Caco-2 (cell line): ENCODE data around the gene GPATCH2L. TPM values are rescaled to one million over a fixed set of nuclear protein-coding genes. Genes with fewer than 3 reads are reported as not detected.

Experiments used
- BruUV-seq: library from RNA; stranded (reverse); fragments of 400-500 nt; replicated peaks from 2 replicates; lab custom pipeline; 2021; lab: Mats Ljungman, UMichigan
- CTCF ChIA-PET: fragments of 300-600 bp; sonication (Branson Sonifier 250); formaldehyde crosslinking; loops from one replicate; lab custom pipeline; 2022; ENCODE audit warnings: antibody characterized with exemption; lab: Charles Lee
- POLR2A ChIA-PET: fragments of 300-600 bp; sonication (Branson Sonifier 250); formaldehyde crosslinking; loops from one replicate; lab custom pipeline; 2022; ENCODE audit warnings: antibody characterized with exemption; lab: Charles Lee
- DNase-seq, 2 experiments: peaks; one replicate each; pipeline versions ENCODE4 v3.0.0 to v3.0.0-alpha.2; 2020 to 2022
- H3K27me3 ChIP-seq: replicated peaks from 2 replicates; pipeline ENCODE4 v1.6.0; 2011; ENCODE audit warnings: low read length; ENCODE audit not compliant: control insufficient read depth, insufficient read depth
- H3K36me3 ChIP-seq: 2 replicates; pipeline ENCODE4 v1.5.1; 2011; ENCODE audit warnings: low read length; ENCODE audit not compliant: control insufficient read depth, insufficient read depth
- H3K4me1 ChIP-seq: fragments of 250-450 bp; sonication (Bioruptor Pico); 2 replicates; pipeline ENCODE4 v1.5.1; 2020; ENCODE audit warnings: mild to moderate bottlenecking
- H3K4me3 ChIP-seq: 2 replicates; pipeline ENCODE4 v1.5.1; 2011; ENCODE audit warnings: low read depth, mild to moderate bottlenecking, control low read depth, low read length
- H3K9me3 ChIP-seq: fragments of 250-450 bp; sonication (Bioruptor Pico); 2 replicates; pipeline ENCODE4 v1.5.1; 2020; ENCODE audit warnings: mild to moderate bottlenecking, moderate library complexity
- H3K27ac Mint-ChIP-seq: one replicate; pipeline ENCODE4 v1.8.0; 2022; ENCODE audit warnings: mixed read lengths; ENCODE audit not compliant: unreplicated experiment
- H3K27me3 Mint-ChIP-seq: one replicate; pipeline ENCODE4 v1.8.0; 2022; ENCODE audit warnings: mixed read lengths; ENCODE audit not compliant: insufficient read depth, unreplicated experiment
- H3K36me3 Mint-ChIP-seq: one replicate; pipeline ENCODE4 v1.8.0; 2022; ENCODE audit warnings: mild to moderate bottlenecking, mixed read lengths; ENCODE audit not compliant: insufficient read depth, unreplicated experiment
- H3K4me1 Mint-ChIP-seq: one replicate; pipeline ENCODE4 v1.8.0; 2022; ENCODE audit warnings: low read depth, mixed read lengths; ENCODE audit not compliant: unreplicated experiment
- H3K4me3 Mint-ChIP-seq: one replicate; pipeline ENCODE4 v1.8.0; 2022; ENCODE audit warnings: mild to moderate bottlenecking, moderate library complexity, mixed read lengths; ENCODE audit not compliant: unreplicated experiment
- H3K9me3 Mint-ChIP-seq: one replicate; pipeline ENCODE4 v1.8.0; 2022; ENCODE audit warnings: mixed read lengths; ENCODE audit not compliant: unreplicated experiment
- intact Hi-C: fragments of 100-400 bp; cut with micrococcal nuclease; formaldehyde crosslinking; loops from one replicate; pipeline ENCODE4 v1.10.0; 2022; ENCODE audit not compliant: unreplicated experiment
- total RNA-seq: library from RNA; stranded (reverse); gene quantifications from 2 replicates; pipeline ENCODE4 v1.2.3, GENCODE V29; 2022
- TF ChIP-seq, protein P1 (sequence below), 2 experiments: fragments of 200-600 bp in 1 of 2; IDR thresholded peaks; 1 replicate in 1 of 2; 2 replicates in 1 of 2; pipeline versions ENCODE4 v1.5.1 to v1.8.0; 2011 to 2022; ENCODE audit warnings: antibody characterized with exemption in 1 of 2, control low read depth in 1 of 2, inconsistent platforms in 1 of 2, low read depth in 1 of 2, low read length in 1 of 2, mild to moderate bottlenecking in 1 of 2, moderate library complexity in 1 of 2; ENCODE audit not compliant: insufficient read depth in 1 of 2, severe bottlenecking in 1 of 2, unreplicated experiment in 1 of 2

GPATCH2L gene
- total RNA-seq, 1 experiment from 2014 or later: 41.6 TPM

DNA sequence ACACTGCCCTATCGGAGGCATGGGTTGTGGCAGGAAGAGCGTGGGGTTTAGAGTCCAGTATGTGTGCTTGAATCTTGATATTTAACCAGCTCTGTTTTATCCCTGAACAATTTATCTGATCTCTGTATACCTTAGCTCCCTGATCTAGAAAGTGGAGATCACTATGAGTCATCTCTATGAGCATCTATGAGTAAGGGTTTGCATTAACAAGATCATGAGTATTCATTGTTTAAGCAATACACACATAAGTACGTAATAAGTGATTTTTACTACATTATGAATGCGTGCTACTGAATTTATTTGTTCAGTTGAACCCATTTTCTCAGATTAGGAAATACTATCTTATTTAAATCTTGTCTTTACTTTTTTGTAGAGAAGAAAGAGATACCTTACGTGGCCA is 49.4 kb downstream of the GPATCH2L start:
- Mint-ChIP-seq H3K27ac (no peak overlapping the region), H3K9me3 (no peaks in the 10 kb centered on the region), H3K27me3 (no peaks in the 10 kb centered on the region), H3K4me3 (no peak overlapping the region), H3K36me3 (peaks cover 31% of the 10 kb centered on the region), H3K4me1 (no peaks in the 10 kb centered on the region)
- Histone ChIP-seq H3K36me3 (no peaks in the 10 kb centered on the region; the same call in 1 of the 2 replicates), H3K4me3 (no peak overlapping the region), H3K9me3 (no peaks in the 10 kb centered on the region), H3K27me3 (no peaks in the 10 kb centered on the region), H3K4me1 (no peaks in the 10 kb centered on the region)
- intact Hi-C loops: no loop called here
- POLR2A ChIA-PET: no interaction called here
- TF ChIP-seq, protein P1, sequence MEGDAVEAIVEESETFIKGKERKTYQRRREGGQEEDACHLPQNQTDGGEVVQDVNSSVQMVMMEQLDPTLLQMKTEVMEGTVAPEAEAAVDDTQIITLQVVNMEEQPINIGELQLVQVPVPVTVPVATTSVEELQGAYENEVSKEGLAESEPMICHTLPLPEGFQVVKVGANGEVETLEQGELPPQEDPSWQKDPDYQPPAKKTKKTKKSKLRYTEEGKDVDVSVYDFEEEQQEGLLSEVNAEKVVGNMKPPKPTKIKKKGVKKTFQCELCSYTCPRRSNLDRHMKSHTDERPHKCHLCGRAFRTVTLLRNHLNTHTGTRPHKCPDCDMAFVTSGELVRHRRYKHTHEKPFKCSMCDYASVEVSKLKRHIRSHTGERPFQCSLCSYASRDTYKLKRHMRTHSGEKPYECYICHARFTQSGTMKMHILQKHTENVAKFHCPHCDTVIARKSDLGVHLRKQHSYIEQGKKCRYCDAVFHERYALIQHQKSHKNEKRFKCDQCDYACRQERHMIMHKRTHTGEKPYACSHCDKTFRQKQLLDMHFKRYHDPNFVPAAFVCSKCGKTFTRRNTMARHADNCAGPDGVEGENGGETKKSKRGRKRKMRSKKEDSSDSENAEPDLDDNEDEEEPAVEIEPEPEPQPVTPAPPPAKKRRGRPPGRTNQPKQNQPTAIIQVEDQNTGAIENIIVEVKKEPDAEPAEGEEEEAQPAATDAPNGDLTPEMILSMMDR (IDR thresholded peaks at IDR 0.05; ENCODE audit: insufficient read depth in 1 of 2, low read depth in 1 of 2, low read length in 1 of 2, severe bottlenecking in 1 of 2, unreplicated experiment in 1 of 2): no peak
- CTCF ChIA-PET: no interaction called here
- BruUV-seq: no TSS peak
- DNase-seq: no peak

DNA sequence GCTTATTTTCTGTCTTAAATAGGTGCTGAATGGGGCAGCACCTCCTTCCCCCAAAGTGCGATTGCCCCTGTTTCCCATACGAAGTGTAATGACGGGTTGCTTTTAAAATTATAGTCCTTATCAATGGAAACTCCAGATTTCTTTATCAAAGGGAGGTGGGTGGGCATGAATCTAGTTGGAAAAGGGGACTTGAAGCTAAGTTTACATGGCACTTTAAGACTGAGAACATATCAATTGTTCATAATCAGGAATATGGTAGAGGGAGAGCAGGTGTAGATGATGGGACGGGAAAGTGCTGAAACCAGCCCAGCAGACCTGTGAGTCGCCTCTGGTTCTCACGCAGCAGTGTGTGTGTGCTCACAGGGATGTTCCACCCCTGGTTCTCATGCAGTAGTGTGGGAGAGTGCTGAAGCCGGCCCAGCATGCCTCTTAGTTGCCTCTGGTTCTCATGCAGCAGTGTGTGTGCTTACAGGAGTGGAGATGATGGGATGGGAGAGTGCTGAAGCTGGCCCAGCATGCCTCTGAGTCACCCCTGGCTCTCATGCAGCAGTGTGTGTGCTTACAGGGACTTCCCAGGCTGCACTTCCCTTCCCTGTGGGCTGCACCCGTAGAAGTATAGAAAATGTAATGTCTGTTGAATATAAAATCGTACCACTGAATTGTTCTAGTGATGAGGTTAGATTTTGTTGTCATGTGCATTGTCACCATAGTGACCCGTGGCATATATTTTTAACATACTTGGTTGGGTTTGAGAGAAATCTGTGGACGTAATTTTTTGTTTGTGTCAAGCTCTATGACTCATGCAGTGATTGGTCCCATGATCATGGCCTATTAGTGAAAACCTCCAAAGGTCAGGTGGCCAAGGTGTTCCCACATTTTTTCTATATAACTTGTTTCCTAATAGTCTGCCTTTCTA is 51.6 kb downstream of the GPATCH2L start:
- POLR2A ChIA-PET: no interaction called here

DNA sequence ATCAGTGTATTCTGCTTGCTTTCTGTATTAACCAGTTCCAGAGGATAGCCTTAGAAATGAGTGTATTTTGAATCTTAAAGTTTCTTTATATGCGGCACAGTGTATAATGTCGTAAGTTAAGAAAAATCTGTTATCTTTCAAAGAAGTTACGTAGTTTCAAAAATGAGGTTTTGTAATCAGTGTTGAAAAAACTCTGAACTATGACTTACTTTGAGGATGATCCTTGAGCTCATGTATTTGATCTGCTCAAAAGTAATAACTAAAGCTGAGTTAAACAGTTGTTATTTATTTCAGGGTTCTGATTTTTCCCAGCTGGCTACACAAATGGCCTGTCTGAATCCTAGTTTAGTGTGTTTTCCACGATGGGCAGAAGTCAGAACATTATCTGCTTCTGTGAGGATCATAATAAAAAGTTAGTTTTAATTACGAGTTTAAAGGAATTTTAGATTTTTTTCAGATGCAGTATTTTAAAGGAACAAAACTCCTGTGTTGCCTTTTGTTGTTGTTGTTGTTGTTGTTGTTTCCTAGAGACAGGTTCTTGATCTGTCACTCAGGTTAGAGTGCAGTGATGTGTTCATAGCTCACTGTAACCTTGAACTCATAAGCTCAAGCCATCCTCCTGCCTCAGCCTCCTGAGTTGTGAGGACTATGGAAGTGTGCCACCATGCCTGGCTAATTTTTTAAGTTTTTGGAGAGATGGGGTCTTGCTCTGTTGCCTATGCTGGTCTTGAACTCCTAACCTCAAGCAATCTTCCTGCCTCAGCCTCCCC is 52.9 kb downstream of the GPATCH2L start:
- Mint-ChIP-seq H3K27me3 (no peaks in the 10 kb centered on the region), H3K36me3 (peaks cover 24% of the 10 kb centered on the region), H3K4me1 (no peaks in the 10 kb centered on the region), H3K4me3 (no peak overlapping the region), H3K27ac (no peak overlapping the region), H3K9me3 (no peaks in the 10 kb centered on the region)
- no peaks in the 10 kb centered on the region for H3K9me3 ChIP-seq
- CTCF ChIA-PET: interaction anchor here (0.6 kb wide), 1 partner anchor 38 kb away, joined by 3 read pairs; no protein-coding TSS in a partner anchor
- H3K4me1 ChIP-seq: no peaks in the 10 kb centered on the region
- no peak overlapping the region for H3K4me3 ChIP-seq
- DNase-seq: no peak
- intact Hi-C loops: no loop called here
- no TSS peak for BruUV-seq
- POLR2A ChIA-PET: no interaction called here
- H3K36me3 ChIP-seq: no peaks in the 10 kb centered on the region; the same call in 1 of the 2 replicates
- H3K27me3 ChIP-seq: no peaks in the 10 kb centered on the region
- TF ChIP-seq, protein P1 (IDR thresholded peaks at IDR 0.05; ENCODE audit: insufficient read depth in 1 of 2, low read depth in 1 of 2, low read length in 1 of 2, severe bottlenecking in 1 of 2, unreplicated experiment in 1 of 2): no peak

More for the DNA sequence above, 51.6 kb downstream of the GPATCH2L start:
- H3K27me3 Mint-ChIP-seq: no peaks in the 10 kb centered on the region
- Histone ChIP-seq H3K4me3 (no peak overlapping the region), H3K4me1 (no peaks in the 10 kb centered on the region), H3K9me3 (no peaks in the 10 kb centered on the region), H3K36me3 (no peaks in the 10 kb centered on the region; the same call in 1 of the 2 replicates), H3K27me3 (no peaks in the 10 kb centered on the region)
- H3K4me3 Mint-ChIP-seq: no peak overlapping the region
- peaks cover 30% of the 10 kb centered on the region for H3K36me3 Mint-ChIP-seq
- no peaks in the 10 kb centered on the region for H3K4me1 Mint-ChIP-seq
- no peak overlapping the region for H3K27ac Mint-ChIP-seq
- no TSS peak for BruUV-seq
- TF ChIP-seq, protein P1 (IDR thresholded peaks at IDR 0.05; ENCODE audit: insufficient read depth in 1 of 2, low read depth in 1 of 2, low read length in 1 of 2, severe bottlenecking in 1 of 2, unreplicated experiment in 1 of 2): no peak
- intact Hi-C loops: no loop called here
- CTCF ChIA-PET: no interaction called here
- no peak for DNase-seq
- no peaks in the 10 kb centered on the region for H3K9me3 Mint-ChIP-seq
